Kidney (tissue), 14 donors: ENCODE measurements around the gene MEA1. TPM values are rescaled to one million over a fixed set of nuclear protein-coding genes. Genes with fewer than 3 reads are reported as not detected.

Experiments used
- DNase-seq, 5 donors: peaks; one replicate each; pipeline ENCODE4 v3.0.0-alpha.2; 2013 to 2020
- FAIRE-seq: peaks from 2 replicates; lab custom pipeline; 2012; peaks lifted over from hg19 to GRCh38; lab: Jason Lieb, UNC
- H3K27ac ChIP-seq, 2 donors: one replicate each; pipeline ENCODE4 v1.7.0; 2013; ENCODE audit warnings: low read depth in 2 of 2, low read length in 2 of 2, inconsistent platforms in 1 of 2
- H3K27me3 ChIP-seq: one replicate; pipeline ENCODE4 v1.7.1; 2013; ENCODE audit warnings: low read length, inconsistent platforms; ENCODE audit not compliant: control insufficient read depth, insufficient read depth
- H3K36me3 ChIP-seq, 3 donors: one replicate each; pipeline versions ENCODE4 v1.7.0 to v1.7.1; 2013; ENCODE audit warnings: low read length in 3 of 3, control low read depth in 1 of 3, inconsistent platforms in 1 of 3; ENCODE audit not compliant: insufficient read depth in 3 of 3, control insufficient read depth in 2 of 3
- H3K4me1 ChIP-seq, 3 donors: one replicate each; pipeline versions ENCODE4 v1.7.0 to v1.7.1; 2013; ENCODE audit warnings: low read length in 3 of 3, inconsistent platforms in 1 of 3, low read depth in 1 of 3; ENCODE audit not compliant: control insufficient read depth in 2 of 3, insufficient read depth in 2 of 3
- H3K4me3 ChIP-seq, 3 donors: one replicate each; pipeline versions ENCODE4 v1.7.0 to v1.8.1; 2013; ENCODE audit warnings: low read length in 3 of 3, control low read depth in 1 of 3, inconsistent platforms in 1 of 3
- H3K9ac ChIP-seq, 3 donors: one replicate each; pipeline versions ENCODE4 v1.7.0 to v1.7.1; 2013; ENCODE audit warnings: low read length in 3 of 3, control low read depth in 1 of 3, inconsistent platforms in 1 of 3
- H3K9me3 ChIP-seq, 3 donors: one replicate each; pipeline versions ENCODE4 v1.7.0 to v1.7.1; 2013; ENCODE audit warnings: low read length in 3 of 3, control low read depth in 1 of 3, inconsistent platforms in 1 of 3; ENCODE audit not compliant: control insufficient read depth in 2 of 3, insufficient read depth in 1 of 3
- CTCF ChIP-seq: IDR thresholded peaks from 3 replicates; pipeline ENCODE4 v1.5.1; 2012; ENCODE audit warnings: mild to moderate bottlenecking, moderate library complexity, borderline replicate concordance; ENCODE audit not compliant: insufficient read depth; ENCODE audit errors: extremely low read depth
- intact Hi-C: fragments of 100-400 bp; cut with DNase I; formaldehyde crosslinking; loops from one replicate; pipeline ENCODE4 v1.11.1; 2022
- polyA plus RNA-seq: library from polyadenylated mRNA; stranded (reverse); fragments of 350-450 nt; fragmentation: Illumina TruSeq; extraction: RNeasy Lipid Tissue Mini Kit (QIAGEN cat#74804); gene quantifications from one replicate; pipeline ENCODE4 v1.2.3, GENCODE V29; 2014; ENCODE audit warnings: low read depth, low replicate concordance; ENCODE audit not compliant: insufficient read depth
- total RNA-seq: library from RNA; stranded (reverse); fragmentation: NEBNext Ultra II Directional; extraction: Animal tissue kit (Norgen Biotek cat#: 25700); gene quantifications from one replicate; pipeline ENCODE4 v1.2.1, GENCODE V29; 2021
- donor health status: control.
- donor health status: control.
- donor health status: control.
- donor health status: control.
- donor health status: control.
- donor health status: DM: yes; HTN: yes; CAD: no.
- donor health status: Normal renal cell carcinoma (clear cell type).

The MEA1 gene
- total and polyA plus RNA-seq, 2 donors from 2014 or later, result 53.2 to 149 TPM

- DNase-seq (peak in 1 of 5 donors; percentile 60), FAIRE-seq (no peak)
- peak overlapping the region; percentile 44 to 71 (median 50) for H3K4me3 ChIP-seq
- peaks cover 2 to 22% (median 18%) of the 10 kb centered on the region in 3 donors for H3K4me1 ChIP-seq
- H3K27me3 ChIP-seq, result no peaks in the 10 kb centered on the region
- H3K9me3 ChIP-seq, result no peaks in the 10 kb centered on the region
- H3K27ac ChIP-seq, result peak overlapping the region in 1 of 2 donors; percentile 43
- peaks cover 9 to 26% (median 17%) of the 10 kb centered on the region in 3 donors for H3K36me3 ChIP-seq
- TF ChIP-seq CTCF, result no peak
- intact Hi-C loops, result no loop called here
- peak overlapping the region; percentile 17 to 83 (median 78) for H3K9ac ChIP-seq
Measured at GRCh38 chr6:43013097-43013842, 476 bp downstream of the MEA1 start.

- no peak for FAIRE-seq
- intact Hi-C loops, result no loop called here
- Histone ChIP-seq H3K36me3 (peaks cover 9 to 30% (median 15%) of the 10 kb centered on the region in 3 donors), H3K4me3 (no peak overlapping the region), H3K9me3 (no peaks in the 10 kb centered on the region), H3K27ac (no peak overlapping the region), H3K4me1 (peaks cover 2 to 22% (median 18%) of the 10 kb centered on the region in 3 donors), H3K27me3 (no peaks in the 10 kb centered on the region), H3K9ac (peak overlapping the region in 1 of 3 donors; percentile 83)
- no peak for DNase-seq
- no peak for TF ChIP-seq CTCF
Measured at GRCh38 chr6:43012364-43012763, 1.4 kb downstream of the MEA1 start.

- Histone ChIP-seq H3K27me3 (no peaks in the 10 kb centered on the region), H3K4me3 (no peak overlapping the region), H3K36me3 (peaks cover 9 to 37% (median 18%) of the 10 kb centered on the region in 3 donors), H3K9ac (no peak overlapping the region), H3K27ac (no peak overlapping the region), H3K4me1 (peaks cover 2 to 14% (median 11%) of the 10 kb centered on the region in 3 donors), H3K9me3 (no peaks in the 10 kb centered on the region)
- FAIRE-seq (no peak), DNase-seq (no peak)
- intact Hi-C loops, result no loop called here
- no peak for TF ChIP-seq CTCF
Measured at GRCh38 chr6:43011207-43011606, 2.5 kb downstream of the MEA1 start.
